AG09319 (cell line): Measurements from ENCODE around the gene MRPL44.

ENCODE experiments used
- DNase-seq: peaks from one replicate; pipeline ENCODE4 v3.0.0-alpha.2; 2010; ENCODE audit warnings: low read depth; ENCODE audit errors: extremely low read depth
- CTCF ChIP-seq: IDR thresholded peaks from 2 replicates; pipeline ENCODE4 v1.5.1; 2011; ENCODE audit warnings: low read depth, mild to moderate bottlenecking, inconsistent platforms, low read length, moderate library complexity

Gene MRPL44

GRCh38 chr2:223929571-223930102 lies 27.6 kb upstream of the MRPL44 start:
- no peak for TF ChIP-seq CTCF
- DNase-seq: no peak

GRCh38 chr2:223930103-223930976 lies 26.9 kb upstream of the MRPL44 start:
- TF ChIP-seq CTCF: no peak
- DNase-seq: no peak

- DNase-seq: no peak
- TF ChIP-seq CTCF: no peak
Measured at GRCh38 chr2:223932816-223933800, 24.2 kb upstream of the MRPL44 start.

GRCh38 chr2:223934870-223935269 lies 22.4 kb upstream of the MRPL44 start:
- TF ChIP-seq CTCF: no peak
- no peak for DNase-seq

GRCh38 chr2:223935459-223936125 lies 21.7 kb upstream of the MRPL44 start:
- no peak for TF ChIP-seq CTCF
- no peak for DNase-seq

- DNase-seq: no peak
- TF ChIP-seq CTCF: no peak
Measured at GRCh38 chr2:223936862-223937326, 20.4 kb upstream of the MRPL44 start.
